OCI-M1 (cell line): Measurements from ENCODE around the gene CCDC192.

Experiments used
- DNase-seq: peaks from one replicate; lab custom pipeline; 2025; lab: John Stamatoyannopoulos, UW

Gene CCDC192

GRCh38 chr5:127981498-127981897 is 278.3 kb downstream of the CCDC192 start:
- no peak for DNase-seq

GRCh38 chr5:127985811-127986325 is 282.7 kb downstream of the CCDC192 start:
- DNase-seq = no peak

GRCh38 chr5:127987354-127988145 is 284.4 kb downstream of the CCDC192 start:
- DNase-seq = no peak

- no peak for DNase-seq
Measured at GRCh38 chr5:127988146-127988760, 285.1 kb downstream of the CCDC192 start.
